SK-N-SH (cell line): Measurements from ENCODE around the gene ERMN. TPM values are rescaled to one million over a fixed set of nuclear protein-coding genes. Genes with fewer than 3 reads are reported as not detected.

Experiments
- CTCF ChIA-PET: fragments of 300-600, 350-600 bp; formaldehyde crosslinking; extraction: SDS; loops from one replicate; lab custom pipeline; 2021; lab: Yijun Ruan, JAX
- POLR2A ChIA-PET: fragments of 350-600 bp; sonication (Branson Sonifier 250); formaldehyde crosslinking; extraction: SDS; loops from one replicate; lab custom pipeline; 2020; ENCODE audit warnings: antibody characterized with exemption, inconsistent platforms; lab: Yijun Ruan, JAX
- DNase-seq: peaks from one replicate; pipeline ENCODE4 v3.0.0; 2012
- H2AFZ ChIP-seq: fragments of 200-600 bp; sonication (generic); 2 replicates; pipeline ENCODE4 v1.8.1; 2016; ENCODE audit warnings: antibody characterized with exemption, mild to moderate bottlenecking, low read depth
- H3F3A ChIP-seq: fragments of 200-600 bp; sonication (generic); replicated peaks from 2 replicates; pipeline ENCODE3; 2016; ENCODE audit warnings: antibody characterized with exemption, mild to moderate bottlenecking; ENCODE audit not compliant: insufficient read depth
- H3K27ac ChIP-seq, 2 experiments: fragments of 200-500 bp in 1 of 2; fragments of 200-600 bp in 1 of 2; sonication (Bioruptor generic) in 1 of 2; sonication (generic), shearing (Covaris generic) in 1 of 2; 2 replicates each; pipeline versions ENCODE4 v1.5.1 to v1.6.1; 2014 to 2016; ENCODE audit warnings: low read depth in 2 of 2, inconsistent platforms in 1 of 2, low read length in 1 of 2, mild to moderate bottlenecking in 1 of 2, mixed read lengths in 1 of 2
- H3K27me3 ChIP-seq: fragments of 200-600 bp; sonication (generic), shearing (Covaris generic); 2 replicates; pipeline ENCODE4 v1.6.1; 2016; ENCODE audit warnings: mixed run types; ENCODE audit not compliant: insufficient read depth
- H3K36me3 ChIP-seq, 2 experiments: fragments of 200-500 bp in 1 of 2; fragments of 200-600 bp in 1 of 2; sonication (Bioruptor generic) in 1 of 2; sonication (generic) in 1 of 2; replicated peaks in 1 of 2; 2 replicates each; pipeline versions ENCODE3 to v1.5.1; 2014 to 2016; ENCODE audit warnings: low read length in 1 of 2, mild to moderate bottlenecking in 1 of 2; ENCODE audit not compliant: insufficient read depth in 2 of 2, control insufficient read depth in 1 of 2
- H3K4me1 ChIP-seq, 2 experiments: fragments of 200-500 bp in 1 of 2; fragments of 200-600 bp in 1 of 2; sonication (Bioruptor generic) in 1 of 2; sonication (generic), shearing (Covaris generic) in 1 of 2; 2 replicates each; pipeline versions ENCODE4 v1.5.1 to v1.6.1; 2014 to 2016; ENCODE audit warnings: low read depth in 1 of 2, low read length in 1 of 2, mixed run types in 1 of 2; ENCODE audit not compliant: insufficient read depth in 2 of 2, control insufficient read depth in 1 of 2
- H3K4me2 ChIP-seq: fragments of 200-600 bp; sonication (generic), shearing (Covaris generic); 2 replicates; pipeline ENCODE4 v1.6.1; 2017; ENCODE audit warnings: mixed run types
- H3K4me3 ChIP-seq, 2 experiments: fragments of 200-500 bp in 1 of 2; fragments of 200-600 bp in 1 of 2; sonication (Bioruptor generic) in 1 of 2; sonication (generic), shearing (Covaris generic) in 1 of 2; 2 replicates each; pipeline versions ENCODE4 v1.5.1 to v1.8.1; 2014 to 2016; ENCODE audit warnings: low read depth in 2 of 2, inconsistent platforms in 1 of 2, low read length in 1 of 2, mild to moderate bottlenecking in 1 of 2, mixed read lengths in 1 of 2, moderate library complexity in 1 of 2
- H3K79me2 ChIP-seq: fragments of 200-600 bp; sonication (generic); 2 replicates; pipeline ENCODE4 v1.8.1; 2017; ENCODE audit warnings: mild to moderate bottlenecking; ENCODE audit not compliant: insufficient read depth
- H3K9ac ChIP-seq: fragments of 200-600 bp; sonication (generic); 2 replicates; pipeline ENCODE4 v1.6.1; 2017; ENCODE audit warnings: mixed run types
- H3K9me2 ChIP-seq: fragments of 200-600 bp; sonication (generic); 2 replicates; pipeline ENCODE4 v1.6.1; 2017; ENCODE audit warnings: mixed run types
- H3K9me3 ChIP-seq: fragments of 200-600 bp; sonication (generic); 2 replicates; pipeline ENCODE4 v1.6.1; 2017; ENCODE audit warnings: mixed run types, mild to moderate bottlenecking, moderate library complexity
- H4K20me1 ChIP-seq: fragments of 200-600 bp; sonication (generic); 2 replicates; pipeline ENCODE4 v1.6.1; 2017; ENCODE audit warnings: mild to moderate bottlenecking, mixed run types; ENCODE audit not compliant: insufficient read depth
- CHD2 ChIP-seq: fragments of 150-350 bp; IDR thresholded peaks from 2 replicates; pipeline ENCODE4 v1.6.1; 2018; ENCODE audit warnings: low read length; ENCODE audit not compliant: partially characterized antibody
- EZH2phosphoT487 ChIP-seq: fragments of 200-600 bp; sonication (generic); IDR thresholded peaks from 2 replicates; pipeline ENCODE4 v1.6.1; 2017; ENCODE audit warnings: low read depth, mixed run types, mild to moderate bottlenecking, antibody characterized with exemption, moderate library complexity, borderline replicate concordance
- FOSL2 ChIP-seq: IDR thresholded peaks from 2 replicates; pipeline ENCODE4 v1.4.0; 2012; ENCODE audit warnings: low read depth, mild to moderate bottlenecking, moderate library complexity, borderline replicate concordance
- GATA2 ChIP-seq: sonication (generic); formaldehyde crosslinking; IDR thresholded peaks from 2 replicates; pipeline ENCODE4 v1.5.0; 2020; ENCODE audit warnings: mild to moderate bottlenecking, missing genetic modification reagents
- JUND ChIP-seq: IDR thresholded peaks from 2 replicates; pipeline ENCODE4 v1.4.0; 2012
- MAX ChIP-seq: IDR thresholded peaks from 2 replicates; pipeline ENCODE4 v1.4.0; 2012; ENCODE audit warnings: low read depth
- MXI1 ChIP-seq: IDR thresholded peaks from 2 replicates; pipeline ENCODE4 v1.6.1; 2012; ENCODE audit warnings: mild to moderate bottlenecking, low read depth, low read length, improper control_type of control experiment
- NFIC ChIP-seq: IDR thresholded peaks from 2 replicates; pipeline ENCODE4 v1.4.0; 2012; ENCODE audit warnings: borderline replicate concordance
- NRF1 ChIP-seq: IDR thresholded peaks from 2 replicates; pipeline ENCODE4 v1.6.1; 2012; ENCODE audit warnings: low read depth, mild to moderate bottlenecking, low read length
- PBX3 ChIP-seq: IDR thresholded peaks from 2 replicates; pipeline ENCODE4; 2012
- RCOR1 ChIP-seq: fragments of 150-350 bp; IDR thresholded peaks from 2 replicates; pipeline ENCODE4 v1.6.1; 2017; ENCODE audit warnings: antibody characterized with exemption, low read length
- REST ChIP-seq: IDR thresholded peaks from 2 replicates; pipeline ENCODE4 v1.6.1; 2012; ENCODE audit warnings: mild to moderate bottlenecking, low read depth, low read length, moderate library complexity
- RFX5 ChIP-seq: IDR thresholded peaks from 2 replicates; pipeline ENCODE4 v1.6.1; 2012; ENCODE audit warnings: mild to moderate bottlenecking, improper control_type of control experiment, low read length
- RXRA ChIP-seq: IDR thresholded peaks from 2 replicates; pipeline ENCODE4 v1.4.0; 2012; ENCODE audit warnings: low read depth, mild to moderate bottlenecking, borderline replicate concordance
- SIN3A ChIP-seq: IDR thresholded peaks from 2 replicates; pipeline ENCODE4 v1.6.1; 2012; ENCODE audit warnings: low read depth, mild to moderate bottlenecking, low read length, moderate library complexity, borderline replicate concordance
- TAF1 ChIP-seq: IDR thresholded peaks from 2 replicates; pipeline ENCODE4 v1.6.1; 2012; ENCODE audit warnings: low read depth, mild to moderate bottlenecking, low read length, moderate library complexity, borderline replicate concordance
- WGBS: methylation state at CpG from one replicate; pipeline ENCODE4 v1.1.6; 2017; ENCODE audit warnings: low lambda C conversion rate; 5-methylcytosine and 5-hydroxymethylcytosine counted together
- polyA plus RNA-seq, 3 experiments: library from polyadenylated mRNA; depleted of rRNA; stranded (reverse); fragments of >200 nt; gene quantifications; 2 replicates each; pipeline ENCODE4 v1.2.3, GENCODE V29; 2012

ERMN gene
- polyA plus RNA-seq, 1 of the 3 experiments (the other 2 are of a cell fraction), result not detected

- Histone ChIP-seq H4K20me1 (no peaks in the 10 kb centered on the region), H3K4me2 (no peak overlapping the region), H3K4me3 (no peak overlapping the region), H3K9ac (no peak overlapping the region), H3K79me2 (no peaks in the 10 kb centered on the region), H3K9me2 (no peaks in the 10 kb centered on the region), H3K9me3 (no peaks in the 10 kb centered on the region), H3K36me3 (no peaks in the 10 kb centered on the region), H3K4me1 (no peaks in the 10 kb centered on the region), H2AFZ (no peak overlapping the region), H3K27ac (no peak overlapping the region), H3K27me3 (no peaks in the 10 kb centered on the region), H3F3A (no peaks in the 10 kb centered on the region)
- no peak for DNase-seq
- ChIA-PET CTCF (interaction anchor here (1.4 kb wide), 1 partner anchor 31 kb away, joined by 6 read pairs; no protein-coding TSS in a partner anchor), POLR2A (no interaction called here)
- WGBS, result 81% methylated on average over 1 of the region's 1 CpG
- TF ChIP-seq RCOR1 (no peak), NRF1 (no peak), REST (no peak), MAX (no peak), PBX3 (no peak), FOSL2 (no peak), NFIC (no peak), GATA2 (no peak), RXRA (no peak), JUND (no peak), MXI1 (no peak), CHD2 (no peak), TAF1 (no peak), EZH2phosphoT487 (no peak), SIN3A (no peak), RFX5 (no peak)
These were observed 53.9 kb downstream of the ERMN start for GRCh38 chr2:157271590-157272203.
